ENCODE results near the gene MNT.

GRCh38 chr17:2354311-2354710 lies 46.5 kb downstream of the MNT start:
- no peak for TF ChIP-seq YY1 (IDR thresholded peaks at IDR 0.05; ENCODE audit: insufficient read depth, insufficient read length)
- TF ChIP-seq ZNF274 (IDR thresholded peaks at IDR 0.05; ENCODE audit: low read depth, low read length), result no peak
- TF ChIP-seq SUZ12 (IDR thresholded peaks at IDR 0.05; ENCODE audit: extremely low read depth, insufficient read depth, insufficient read length), result no peak

Measured in NT2/D1 (cell line).